Activated naive CD4-positive, alpha-beta T cell treated with anti-CD3 and anti-CD28 coated beads, Interleukin-2, amount 50 U/mL, for 16 hours (primary cell): ENCODE data around the gene SH3RF3.
A peak's percentile ranks its signal among the peaks of the same experiment; 100 is the strongest.
"Not testable (repeated sequence)": the region's sequence is repeated elsewhere in the genome, so short reads cannot be mapped to it uniquely, and the experiment has no call there.

Source experiments
- DNase-seq: peaks from one replicate; pipeline ENCODE4 v3.0.0-alpha.2; 2020

The SH3RF3 gene

DNA sequence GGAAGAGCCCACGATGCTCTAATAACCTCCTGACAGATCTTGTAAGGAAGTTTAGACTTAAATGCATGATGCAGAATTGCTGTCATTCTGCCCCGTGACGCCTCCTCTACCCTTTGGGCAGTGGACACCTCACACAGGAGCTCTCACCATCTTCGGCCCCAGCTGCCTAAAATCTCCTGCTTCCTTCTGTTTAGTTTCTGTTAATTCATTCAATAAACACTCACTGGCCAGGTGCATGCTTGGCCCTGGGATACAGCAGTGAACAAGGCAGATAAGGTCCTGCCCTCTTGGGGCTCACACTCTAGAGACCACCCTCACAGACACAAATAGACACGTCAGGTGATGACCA is 403.7 kb downstream of the SH3RF3 start:
- DNase-seq: no peak

DNA sequence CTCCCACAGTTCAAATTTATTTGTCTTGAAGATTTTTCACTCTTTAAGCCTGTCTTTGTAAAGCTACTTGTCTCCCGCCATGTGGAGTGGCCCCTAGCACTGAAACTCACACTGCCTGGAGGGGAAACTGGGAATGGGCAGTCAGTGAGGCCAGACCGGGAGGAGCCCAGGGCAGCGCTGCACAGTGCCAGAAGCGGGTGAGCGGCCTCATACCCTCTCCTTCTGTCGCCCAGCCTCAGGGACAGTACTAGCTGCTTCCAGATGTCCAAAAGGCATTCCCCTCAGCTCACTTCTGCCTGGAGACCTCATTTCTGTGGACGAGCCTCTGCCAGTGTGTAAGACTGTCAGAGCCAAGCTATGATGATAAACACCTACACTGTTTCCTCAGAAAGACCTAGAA is 404.8 kb downstream of the SH3RF3 start:
- no peak for DNase-seq

DNA sequence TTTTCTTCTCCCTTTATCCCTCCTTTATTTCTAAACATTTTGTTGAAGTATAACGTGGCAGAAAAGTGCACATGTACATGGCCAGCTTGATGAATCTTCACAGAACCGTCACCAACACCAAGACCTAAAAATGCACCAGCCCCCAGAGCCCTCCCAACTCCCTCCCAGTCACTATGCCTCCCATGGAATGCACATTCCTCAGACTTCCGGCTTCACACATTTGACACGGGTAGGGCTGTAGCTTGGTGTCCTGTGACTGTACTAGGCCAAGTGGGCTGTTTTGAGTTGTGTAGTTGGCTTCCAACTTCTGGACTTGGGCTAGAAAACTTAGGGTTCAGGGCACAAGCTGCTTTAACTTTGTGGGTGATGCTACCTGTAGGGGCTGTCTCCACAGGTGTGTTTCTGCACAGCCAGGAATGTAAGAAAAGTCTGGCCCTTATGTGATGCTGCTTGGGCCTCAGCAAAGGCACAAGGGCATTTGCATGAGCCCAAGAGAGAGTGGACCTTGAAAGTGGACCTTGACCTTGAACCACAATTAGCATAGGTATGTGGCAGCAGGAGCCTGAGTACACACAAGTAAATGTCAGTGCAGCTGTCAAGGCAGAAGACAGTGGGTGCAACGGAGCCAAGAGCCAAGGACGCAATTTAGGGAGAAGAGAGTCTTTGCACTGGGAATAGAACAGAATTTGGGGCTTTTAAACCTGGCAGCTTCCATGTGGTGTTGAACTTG is 406.4 kb downstream of the SH3RF3 start:
- DNase-seq: no peak

DNA sequence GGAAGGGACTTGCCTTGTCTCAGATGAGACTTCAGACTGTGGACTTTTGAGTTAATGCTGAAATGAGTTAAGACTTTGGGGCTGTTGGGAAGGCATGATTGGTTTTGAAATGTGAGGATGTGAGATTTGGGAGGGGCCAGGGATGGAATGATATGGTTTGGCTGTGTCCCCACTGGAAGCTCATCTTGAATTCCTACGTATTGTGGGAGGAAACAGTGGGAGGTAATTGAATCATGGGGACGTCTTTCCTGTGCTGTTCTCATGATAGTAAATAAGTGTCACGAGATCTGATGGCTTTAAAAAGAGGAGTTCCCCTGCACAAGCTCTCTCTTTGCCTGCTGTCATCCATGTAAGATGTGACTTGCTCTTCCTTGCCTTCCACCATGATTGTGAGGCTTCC is 407.6 kb downstream of the SH3RF3 start:
- DNase-seq: not testable (repeated sequence)

DNA sequence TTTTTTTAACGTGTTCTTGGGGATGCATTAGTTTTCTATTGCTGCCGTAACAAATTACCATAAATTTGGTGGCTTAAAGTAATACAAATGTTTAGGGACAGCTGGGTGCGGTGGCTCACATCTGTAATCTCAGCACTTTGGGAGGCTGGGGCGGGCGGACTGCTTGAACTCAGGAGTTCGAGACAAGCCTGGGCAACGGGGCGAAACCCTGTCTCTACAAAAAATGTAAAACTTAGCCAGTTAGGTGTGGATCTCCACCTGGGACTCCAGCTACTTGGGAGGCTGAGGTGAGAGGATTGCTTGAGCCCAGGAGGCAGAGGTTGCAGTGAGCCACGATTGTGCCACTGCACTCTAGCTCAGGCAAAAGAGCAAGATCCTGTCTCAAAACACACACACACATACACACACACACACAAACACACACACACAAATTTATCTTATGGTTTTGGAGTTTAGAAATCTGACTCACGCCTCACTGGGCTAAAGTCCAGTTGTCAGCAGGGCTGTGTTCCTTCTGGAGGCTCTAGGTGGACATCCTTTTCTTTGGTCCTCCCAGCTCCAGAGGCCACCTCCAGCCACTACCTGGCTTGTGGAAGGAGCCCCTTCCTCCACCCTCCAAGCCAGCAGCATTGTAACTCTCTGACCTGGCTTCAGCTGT is 408.7 kb downstream of the SH3RF3 start:
- DNase-seq: no peak

DNA sequence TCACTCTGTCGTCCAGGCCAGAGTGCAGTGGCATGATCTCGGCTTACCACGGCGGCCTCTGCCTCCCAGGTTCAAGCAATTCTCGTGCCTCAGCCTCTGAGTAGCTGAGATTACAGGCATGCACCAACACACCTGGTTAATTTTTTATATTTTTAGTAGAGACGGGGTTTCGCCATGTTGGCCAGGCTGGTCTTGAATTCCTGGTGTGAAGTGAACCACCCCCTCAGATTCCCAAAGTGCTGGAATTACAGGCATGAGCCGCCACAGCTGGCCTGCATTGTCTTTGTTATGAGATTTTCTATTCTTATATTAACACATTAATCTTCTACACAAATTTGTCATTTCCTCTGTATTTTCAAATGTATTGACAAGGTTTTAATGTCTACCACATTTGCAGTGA is 409.5 kb downstream of the SH3RF3 start:
- no peak for DNase-seq

DNA sequence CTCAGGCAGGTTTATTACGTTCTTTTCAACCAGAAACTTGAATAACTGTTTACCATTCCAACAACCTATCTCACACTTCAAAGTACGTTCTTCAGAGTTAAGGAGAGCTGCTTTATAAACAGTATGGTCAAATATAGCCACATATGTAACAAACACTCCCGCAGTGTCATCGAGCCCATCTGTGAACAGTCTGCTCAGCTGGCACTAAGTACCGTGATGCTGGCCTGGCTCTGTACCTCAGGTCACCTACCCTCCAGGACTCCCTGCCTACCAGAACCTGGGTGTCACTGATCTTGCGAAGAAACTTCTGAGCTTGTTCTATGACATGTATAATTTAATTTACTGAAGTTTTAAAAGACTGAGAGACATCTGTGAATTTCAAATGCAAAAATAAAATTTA is 413.4 kb downstream of the SH3RF3 start:
- no peak for DNase-seq

DNA sequence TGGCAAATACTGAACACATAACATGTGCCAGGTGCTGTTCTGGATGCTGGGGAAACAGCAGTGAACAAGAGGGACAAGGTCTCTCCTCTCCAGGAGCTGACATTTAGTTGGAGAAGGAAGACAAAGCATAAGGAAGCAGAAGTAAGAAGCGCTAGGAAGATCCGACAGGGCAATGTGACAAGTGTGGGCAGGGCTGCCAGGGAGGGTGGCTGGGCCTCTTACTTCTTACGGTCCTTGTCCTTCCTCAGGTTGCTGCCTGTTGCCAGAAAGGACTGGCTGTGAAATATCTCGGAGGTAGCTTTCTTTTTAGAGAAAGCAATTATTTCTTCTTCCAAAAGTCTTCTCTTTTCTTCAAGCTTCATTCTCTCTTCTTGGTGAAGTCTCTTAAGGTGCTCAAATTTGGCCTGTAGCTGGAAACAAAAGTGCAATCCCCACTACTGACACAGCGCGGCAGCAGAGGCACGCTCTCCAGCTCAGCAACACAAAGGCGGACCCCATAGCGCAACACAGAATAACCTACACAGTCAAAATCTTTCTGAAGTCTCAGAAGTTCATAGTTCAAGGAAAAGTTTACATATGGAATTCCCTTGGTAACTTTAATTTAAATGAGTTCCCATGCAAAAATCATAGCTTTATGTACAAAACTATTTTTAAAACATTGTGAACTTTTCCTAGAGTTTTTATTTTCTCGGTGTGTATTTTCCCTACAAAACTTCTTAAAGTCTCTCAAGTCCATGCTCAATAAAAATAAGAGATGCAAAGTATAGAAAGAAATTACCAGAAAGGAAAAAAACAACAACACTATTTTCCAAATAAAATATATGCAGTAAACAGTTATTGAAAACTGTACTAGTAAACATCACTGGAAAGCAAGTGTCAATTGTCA is 417.1 kb downstream of the SH3RF3 start:
- peak; percentile 62 for DNase-seq

DNA sequence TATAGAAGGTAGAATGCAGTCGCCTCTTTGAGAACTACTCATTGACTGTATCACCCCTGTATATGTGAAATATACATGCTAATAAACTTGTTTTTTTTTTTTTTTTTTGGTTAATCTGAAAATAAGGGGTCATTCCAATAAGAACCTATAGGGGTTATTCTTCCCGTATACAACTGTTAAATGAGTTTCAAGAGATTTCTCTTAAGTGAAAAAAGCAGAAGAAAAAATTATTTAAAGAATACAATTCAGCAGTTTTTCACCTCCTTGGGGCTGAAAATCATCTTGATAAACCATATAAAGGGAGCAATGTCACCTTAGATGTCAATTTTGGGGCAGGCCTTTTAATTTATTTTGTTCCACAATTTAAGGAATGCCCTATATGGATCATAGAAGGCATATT is 418.3 kb downstream of the SH3RF3 start:
- DNase-seq: no peak

DNA sequence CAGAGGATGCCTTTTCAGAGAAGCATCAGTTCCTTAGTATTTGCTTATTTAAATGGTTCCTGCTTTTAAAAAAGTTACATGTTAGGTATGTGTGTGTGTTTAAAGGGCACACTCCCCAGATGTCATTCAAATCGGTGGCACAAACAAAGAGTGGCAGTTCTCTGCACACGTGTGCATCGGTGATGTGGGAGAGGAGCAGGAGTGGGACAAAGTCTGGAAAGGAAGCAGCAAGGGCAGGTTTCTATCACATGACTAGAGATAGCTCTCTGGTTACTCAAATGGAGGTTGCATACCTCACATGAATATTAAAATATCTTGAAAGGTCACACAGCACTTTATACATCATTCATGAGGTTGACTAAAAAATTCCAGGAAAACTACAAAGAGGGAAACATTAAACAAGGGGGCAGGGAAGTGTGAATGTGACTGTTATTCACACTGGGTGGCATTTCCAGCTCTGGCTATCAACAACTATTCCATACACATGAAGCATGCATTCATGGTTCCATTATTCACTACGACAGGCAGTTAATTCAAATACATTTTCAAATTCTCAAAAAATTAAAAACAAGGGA is 420.1 kb downstream of the SH3RF3 start:
- no peak for DNase-seq
